H9 (cell line): ENCODE results near the gene DKK1. TPM values are rescaled to one million over a fixed set of nuclear protein-coding genes. Genes with fewer than 3 reads are reported as not detected.

Experiments used
- DNase-seq: peaks from one replicate; pipeline ENCODE4 v3.0.0-alpha.2; 2017
- H2AFZ ChIP-seq: one replicate; pipeline ENCODE4 v1.6.1; 2013; ENCODE audit warnings: mild to moderate bottlenecking, low read length, control low read depth, moderate library complexity
- H2AK5ac ChIP-seq: 2 replicates; pipeline ENCODE4 v1.6.1; 2013; ENCODE audit warnings: low read length, control low read depth, mixed read lengths; ENCODE audit not compliant: insufficient read length
- H2BK120ac ChIP-seq: one replicate; pipeline ENCODE4 v1.6.1; 2013; ENCODE audit warnings: low read depth, mild to moderate bottlenecking, low read length, control low read depth, inconsistent platforms; ENCODE audit not compliant: poor library complexity, severe bottlenecking
- H2BK12ac ChIP-seq: 2 replicates; pipeline ENCODE4 v1.6.1; 2013; ENCODE audit warnings: low read length, control low read depth, mixed read lengths, low read depth; ENCODE audit not compliant: insufficient read length
- H2BK15ac ChIP-seq: 2 replicates; pipeline ENCODE4 v1.6.1; 2013; ENCODE audit warnings: low read depth, low read length, control low read depth
- H2BK20ac ChIP-seq: one replicate; pipeline ENCODE4 v1.6.1; 2013; ENCODE audit warnings: low read depth, mild to moderate bottlenecking, low read length, control low read depth, inconsistent platforms; ENCODE audit not compliant: poor library complexity, severe bottlenecking
- H2BK5ac ChIP-seq: 2 replicates; pipeline ENCODE4 v1.6.1; 2013; ENCODE audit warnings: low read length, control low read depth, mixed read lengths; ENCODE audit not compliant: insufficient read length
- H3K14ac ChIP-seq: 2 replicates; pipeline ENCODE4 v1.6.1; 2013; ENCODE audit warnings: low read length, control low read depth; ENCODE audit not compliant: insufficient read depth
- H3K18ac ChIP-seq: 2 replicates; pipeline ENCODE4 v1.6.1; 2013; ENCODE audit warnings: low read depth, mild to moderate bottlenecking, mixed read lengths, low read length, control low read depth; ENCODE audit not compliant: insufficient read length
- H3K23ac ChIP-seq: 2 replicates; pipeline ENCODE4 v1.6.1; 2013; ENCODE audit warnings: low read length, control low read depth, mixed read lengths, low read depth; ENCODE audit not compliant: insufficient read length
- H3K23me2 ChIP-seq: 2 replicates; pipeline ENCODE4 v1.6.1; 2013; ENCODE audit warnings: low read depth, mild to moderate bottlenecking, mixed read lengths, low read length, control low read depth; ENCODE audit not compliant: insufficient read length, poor library complexity, severe bottlenecking
- H3K27ac ChIP-seq: 2 replicates; pipeline ENCODE4 v1.5.1; 2013; ENCODE audit warnings: low read length, control low read depth, mixed read lengths, low read depth; ENCODE audit not compliant: insufficient read length
- H3K27me3 ChIP-seq: 2 replicates; pipeline ENCODE4 v1.6.1; 2013; ENCODE audit warnings: low read length, control low read depth, inconsistent platforms; ENCODE audit not compliant: insufficient read depth
- H3K4ac ChIP-seq: 2 replicates; pipeline ENCODE4 v1.6.1; 2013; ENCODE audit warnings: low read depth, mild to moderate bottlenecking, control low read depth, inconsistent platforms, low read length, moderate library complexity
- H3K4me1 ChIP-seq: 2 replicates; pipeline ENCODE4 v1.6.1; 2013; ENCODE audit warnings: low read length, control low read depth, inconsistent platforms; ENCODE audit not compliant: insufficient read depth
- H3K4me2 ChIP-seq: 2 replicates; pipeline ENCODE4 v1.6.1; 2013; ENCODE audit warnings: low read length, control low read depth, mixed read lengths; ENCODE audit not compliant: insufficient read length, insufficient read depth
- H3K56ac ChIP-seq: 2 replicates; pipeline ENCODE4 v1.6.1; 2013; ENCODE audit warnings: low read depth, mild to moderate bottlenecking, mixed read lengths, low read length, control low read depth; ENCODE audit not compliant: insufficient read length
- H3K79me1 ChIP-seq: 2 replicates; pipeline ENCODE4 v1.6.1; 2013; ENCODE audit warnings: low read depth, mild to moderate bottlenecking, moderate library complexity, low read length, control low read depth, inconsistent platforms; ENCODE audit not compliant: insufficient read depth, poor library complexity, severe bottlenecking
- H3K79me2 ChIP-seq: 2 replicates; pipeline ENCODE4 v1.6.1; 2013; ENCODE audit warnings: low read length, control low read depth, inconsistent platforms; ENCODE audit not compliant: insufficient read depth
- H3K9ac ChIP-seq: 2 replicates; pipeline ENCODE4 v1.6.1; 2013; ENCODE audit warnings: low read length, control low read depth, mixed read lengths; ENCODE audit not compliant: insufficient read length; ENCODE audit errors: extremely low read depth
- H3K9me3 ChIP-seq: one replicate; pipeline ENCODE4 v1.6.1; 2013; ENCODE audit warnings: low read depth, low read length, inconsistent platforms; ENCODE audit not compliant: control insufficient read depth
- H3T11ph ChIP-seq: one replicate; pipeline ENCODE4 v1.6.1; 2013; ENCODE audit warnings: mild to moderate bottlenecking, low read length, control low read depth, inconsistent platforms
- H4K20me1 ChIP-seq: one replicate; pipeline ENCODE4 v1.6.1; 2013; ENCODE audit not compliant: control insufficient read depth, insufficient read length, insufficient read depth
- H4K5ac ChIP-seq: 2 replicates; pipeline ENCODE4 v1.6.1; 2013; ENCODE audit warnings: low read depth, mild to moderate bottlenecking, mixed read lengths, low read length, control low read depth; ENCODE audit not compliant: insufficient read length
- H4K8ac ChIP-seq: replicated peaks from 2 replicates; pipeline ENCODE4 v1.6.1; 2013; ENCODE audit warnings: low read length, control low read depth, mixed read lengths, low read depth; ENCODE audit not compliant: insufficient read length
- H4K91ac ChIP-seq: 2 replicates; pipeline ENCODE4 v1.6.1; 2013; ENCODE audit warnings: low read depth, mild to moderate bottlenecking, moderate library complexity, mixed read lengths, low read length, control low read depth; ENCODE audit not compliant: insufficient read length
- H3K27ac Mint-ChIP-seq, 3 experiments: 2 replicates in 2 of 3; 3 replicates in 1 of 3; pipeline ENCODE4 v1.8.0; 2020 to 2021; ENCODE audit warnings: mixed read lengths in 3 of 3, mild to moderate bottlenecking in 1 of 3, moderate library complexity in 1 of 3
- H3K27me3 Mint-ChIP-seq: 2 replicates; pipeline ENCODE4 v1.8.0; 2021; ENCODE audit warnings: low read depth, mild to moderate bottlenecking, moderate library complexity, mixed read lengths
- H3K36me3 Mint-ChIP-seq, 3 experiments: 2 replicates in 2 of 3; 3 replicates in 1 of 3; pipeline ENCODE4 v1.8.0; 2020 to 2021; ENCODE audit warnings: low read depth in 3 of 3, mixed read lengths in 3 of 3; ENCODE audit not compliant: insufficient read depth in 1 of 3
- H3K4me1 Mint-ChIP-seq, 2 experiments: 2 replicates each; pipeline ENCODE4 v1.8.0; 2020; ENCODE audit warnings: mixed read lengths in 2 of 2
- H3K4me3 Mint-ChIP-seq, 2 experiments: 2 replicates in 1 of 2; 3 replicates in 1 of 2; pipeline ENCODE4 v1.8.0; 2020 to 2021; ENCODE audit warnings: mild to moderate bottlenecking in 2 of 2, mixed read lengths in 2 of 2, moderate library complexity in 1 of 2
- H3K9me3 Mint-ChIP-seq, 2 experiments: 2 replicates in 1 of 2; 3 replicates in 1 of 2; pipeline ENCODE4 v1.8.0; 2020; ENCODE audit warnings: mild to moderate bottlenecking in 2 of 2, mixed read lengths in 2 of 2, moderate library complexity in 1 of 2
- CTCF ChIP-seq: fragments of 200-600 bp; sonication (generic); conservative IDR thresholded peaks from 3 replicates; pipeline ENCODE4 v1.8.0; 2021; ENCODE audit warnings: antibody characterized with exemption, mild to moderate bottlenecking
- WGBS: extraction: QIAGEN DNeasy Blood & Tissue Kit; methylation state at CpG from one replicate; pipeline ENCODE4 v1.1.7; 2013; ENCODE audit warnings: missing lambda C conversion rate, low lambda C conversion rate, mixed read lengths; ENCODE audit not compliant: insufficient read length; ENCODE audit errors: extremely low coverage; 5-methylcytosine and 5-hydroxymethylcytosine counted together
- total RNA-seq: library from RNA; stranded (reverse); gene quantifications from 2 replicates; pipeline ENCODE4 v1.2.1, GENCODE V29; 2021

Gene DKK1
- total RNA-seq, 1 experiment from 2014 or later: 1.1 TPM

GRCh38 chr10:52334595-52334994, 20.5 kb downstream of the DKK1 start:
- Histone ChIP-seq H2BK5ac (no peak overlapping the region), H3K4me2 (no peak overlapping the region), H4K5ac (no peak overlapping the region), H4K20me1 (no peaks in the 10 kb centered on the region), H2BK12ac (no peak overlapping the region), H2AFZ (no peak overlapping the region), H3K23ac (no peak overlapping the region), H3K4me1 (peaks cover 3% of the 10 kb centered on the region; the same call in 1 of the 2 replicates), H4K91ac (no peak overlapping the region), H2BK15ac (no peak overlapping the region), H3K18ac (no peak overlapping the region), H3K9me3 (no peaks in the 10 kb centered on the region), H3K27ac (no peak overlapping the region), H3T11ph (no peak overlapping the region), H3K4ac (no peak overlapping the region), H3K79me1 (no peaks in the 10 kb centered on the region), H3K23me2 (no peaks in the 10 kb centered on the region), H2BK120ac (no peak overlapping the region), H2AK5ac (no peak overlapping the region), H2BK20ac (no peak overlapping the region), H3K14ac (no peak overlapping the region), H3K27me3 (no peaks in the 10 kb centered on the region), H3K9ac (no peak overlapping the region), H3K79me2 (no peaks in the 10 kb centered on the region), H3K56ac (no peak overlapping the region), H4K8ac (no peak overlapping the region)
- no CpG with 5 or more reads among the region's 1 CpG for WGBS
- no peaks in the 10 kb centered on the region for H3K9me3 Mint-ChIP-seq
- no peak for TF ChIP-seq CTCF
- no peak for DNase-seq
- H3K4me1 Mint-ChIP-seq: peaks cover 8 to 13% of the 10 kb centered on the region in 2 experiments; a peak in 3 of 4 replicates
- H3K4me3 Mint-ChIP-seq: no peak overlapping the region
- no peak overlapping the region for H3K27ac Mint-ChIP-seq
- no peaks in the 10 kb centered on the region; the same call in 1 of the 2 replicates for H3K27me3 Mint-ChIP-seq
- H3K36me3 Mint-ChIP-seq: no peaks in the 10 kb centered on the region
